LNCAP (cell line): Measurements from ENCODE around the gene PDE4D.

ENCODE experiments used
- TF ChIP-seq, protein P1 (sequence below): fragments of 450-650 bp; IDR thresholded peaks from 2 replicates; pipeline ENCODE4 v1.5.1; 2017; ENCODE audit warnings: mild to moderate bottlenecking

PDE4D gene

GRCh38 chr5:59428391-59428790 is 465.1 kb downstream of the PDE4D start:
- TF ChIP-seq, protein P1, sequence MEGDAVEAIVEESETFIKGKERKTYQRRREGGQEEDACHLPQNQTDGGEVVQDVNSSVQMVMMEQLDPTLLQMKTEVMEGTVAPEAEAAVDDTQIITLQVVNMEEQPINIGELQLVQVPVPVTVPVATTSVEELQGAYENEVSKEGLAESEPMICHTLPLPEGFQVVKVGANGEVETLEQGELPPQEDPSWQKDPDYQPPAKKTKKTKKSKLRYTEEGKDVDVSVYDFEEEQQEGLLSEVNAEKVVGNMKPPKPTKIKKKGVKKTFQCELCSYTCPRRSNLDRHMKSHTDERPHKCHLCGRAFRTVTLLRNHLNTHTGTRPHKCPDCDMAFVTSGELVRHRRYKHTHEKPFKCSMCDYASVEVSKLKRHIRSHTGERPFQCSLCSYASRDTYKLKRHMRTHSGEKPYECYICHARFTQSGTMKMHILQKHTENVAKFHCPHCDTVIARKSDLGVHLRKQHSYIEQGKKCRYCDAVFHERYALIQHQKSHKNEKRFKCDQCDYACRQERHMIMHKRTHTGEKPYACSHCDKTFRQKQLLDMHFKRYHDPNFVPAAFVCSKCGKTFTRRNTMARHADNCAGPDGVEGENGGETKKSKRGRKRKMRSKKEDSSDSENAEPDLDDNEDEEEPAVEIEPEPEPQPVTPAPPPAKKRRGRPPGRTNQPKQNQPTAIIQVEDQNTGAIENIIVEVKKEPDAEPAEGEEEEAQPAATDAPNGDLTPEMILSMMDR: no peak

GRCh38 chr5:59424515-59424914 is 469.0 kb downstream of the PDE4D start:
- TF ChIP-seq, protein P1: no peak

GRCh38 chr5:59423021-59423420 is 470.5 kb downstream of the PDE4D start:
- TF ChIP-seq, protein P1: no peak

GRCh38 chr5:59421986-59422941 is 471.3 kb downstream of the PDE4D start:
- TF ChIP-seq, protein P1: no peak

DNA sequence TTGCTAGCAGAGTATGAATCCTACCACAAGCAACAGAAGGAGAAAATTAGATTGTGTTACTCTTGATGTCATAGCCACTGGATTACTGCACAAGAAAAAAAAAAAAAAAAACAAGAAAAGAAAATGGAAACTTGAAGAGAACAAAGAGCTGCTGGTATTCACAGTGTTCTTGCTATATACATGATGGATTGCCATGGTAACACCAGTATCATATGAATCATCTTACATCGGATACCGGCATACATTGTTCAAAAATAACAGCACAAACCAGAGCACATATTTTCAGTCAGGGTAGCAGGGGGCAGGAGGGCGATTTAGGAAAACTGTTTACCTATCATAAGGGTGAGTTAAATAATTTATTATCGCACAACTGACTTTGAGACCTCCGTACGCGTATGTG is 472.9 kb downstream of the PDE4D start:
- TF ChIP-seq, protein P1: no peak

GRCh38 chr5:59418808-59419207 is 474.7 kb downstream of the PDE4D start:
- TF ChIP-seq, protein P1: no peak

DNA sequence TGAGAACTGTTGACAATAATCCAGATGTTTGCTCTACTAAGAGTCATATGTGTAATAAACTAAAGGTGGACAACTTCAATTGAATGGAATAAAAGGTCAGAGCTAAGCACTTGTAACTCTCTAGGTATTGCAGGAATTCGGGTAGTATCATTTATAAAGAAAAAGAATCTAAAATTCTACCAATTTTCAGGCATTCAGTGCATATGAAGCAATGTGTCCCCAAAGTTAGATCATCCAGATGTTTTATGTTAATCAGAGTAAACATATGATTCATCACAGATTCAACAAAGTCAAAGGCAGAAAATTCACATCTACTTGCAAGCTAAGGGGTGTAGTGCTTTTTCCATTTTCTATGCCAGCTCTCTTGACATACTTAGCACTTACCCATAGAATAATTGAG is 477.1 kb downstream of the PDE4D start:
- TF ChIP-seq, protein P1: no peak
